Activated CD4-positive, alpha-beta T cell treated with anti-CD3 and anti-CD28 coated beads, Interleukin-2, amount 50 U/mL, for 1 hour (primary cell): Measurements from ENCODE around the gene SGSM1.

Source experiments
- DNase-seq: peaks from one replicate; pipeline ENCODE4 v3.0.0-alpha.2; 2020

The SGSM1 gene

DNA sequence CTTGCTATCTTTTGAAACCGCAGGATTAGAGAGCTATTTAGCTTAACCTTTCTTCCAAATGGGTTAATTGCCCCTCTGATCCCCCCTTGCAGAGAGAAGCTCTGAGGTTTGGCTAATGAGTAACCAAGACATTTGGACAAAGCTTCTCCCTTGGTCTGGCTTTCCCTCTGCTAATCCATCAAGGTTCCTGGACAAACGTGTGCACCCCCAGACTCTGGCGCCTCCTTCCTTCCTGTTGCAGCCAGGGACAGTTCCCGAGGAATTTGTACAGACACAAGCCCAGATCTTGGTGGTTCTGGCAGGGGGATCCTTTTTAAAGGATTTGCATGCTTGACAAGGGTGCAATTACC is 148.1 kb downstream of the SGSM1 start:
- DNase-seq: no peak

DNA sequence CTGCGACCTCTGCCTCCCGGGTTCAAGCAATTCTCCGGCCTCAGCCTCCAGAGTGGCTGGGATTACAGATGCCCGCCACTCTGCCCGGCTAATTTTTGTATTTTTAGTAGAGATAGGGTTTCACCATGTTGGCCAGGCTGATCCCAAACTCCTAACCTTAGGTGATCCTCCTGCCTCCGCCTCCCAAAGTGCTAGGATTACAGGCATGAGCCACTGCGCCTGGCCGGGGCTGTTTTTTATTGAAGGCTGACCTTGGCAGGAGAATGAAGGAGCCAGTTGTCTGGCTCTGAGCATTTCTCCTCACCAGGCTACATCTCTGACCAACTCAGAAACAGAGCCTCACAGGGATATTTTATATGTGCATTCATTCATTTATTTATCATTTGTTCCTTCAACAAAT is 148.8 kb downstream of the SGSM1 start:
- DNase-seq: no peak

DNA sequence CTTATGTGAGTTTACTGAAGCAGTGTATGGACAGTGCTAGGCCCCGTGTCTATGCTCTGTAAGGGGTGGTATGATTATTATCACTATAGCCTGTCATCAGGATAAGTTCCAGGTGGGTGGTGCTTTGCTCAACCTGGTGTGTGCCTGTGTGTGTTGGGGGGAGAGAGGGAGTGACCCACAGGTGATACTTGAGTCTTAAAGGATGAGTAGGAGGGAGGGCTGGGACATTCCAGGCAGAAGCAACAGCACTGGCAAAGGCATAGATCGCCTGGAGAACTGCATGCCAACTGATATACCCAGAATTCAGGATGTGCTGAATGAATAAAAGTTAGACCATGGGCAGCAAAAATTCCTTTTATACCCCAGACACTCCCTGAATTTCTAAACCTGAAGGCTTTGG is 151.0 kb downstream of the SGSM1 start:
- DNase-seq: no peak

DNA sequence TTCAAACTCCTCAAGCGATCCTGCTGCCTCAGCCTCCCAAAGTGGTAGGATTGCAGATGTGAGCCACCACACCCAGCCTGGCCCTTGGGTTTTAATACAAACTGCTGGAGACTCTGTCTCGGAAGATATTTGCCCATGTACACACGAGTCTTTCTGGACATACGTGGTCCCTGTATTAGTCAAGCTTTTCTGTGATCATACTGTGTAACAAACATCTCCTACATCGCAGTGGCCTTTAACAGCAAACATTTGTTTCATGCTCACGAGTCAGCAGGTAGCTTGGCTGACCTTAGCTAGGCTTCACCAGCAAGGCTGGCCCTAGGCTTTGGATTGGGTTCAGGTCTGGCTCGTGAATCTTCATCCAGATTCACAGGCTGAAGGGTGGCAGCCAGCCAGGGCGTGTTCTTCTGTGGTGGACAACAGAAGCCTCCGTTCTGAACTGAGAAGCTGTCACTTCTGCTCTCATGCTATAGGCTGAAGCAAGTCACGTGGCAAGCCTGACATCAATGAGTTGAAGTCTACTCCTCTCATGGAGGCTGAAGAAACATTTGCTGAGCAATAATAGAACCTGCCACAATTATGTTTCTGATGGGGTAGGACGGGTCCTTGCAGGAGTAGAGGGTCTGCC is 155.3 kb downstream of the SGSM1 start:
- no peak for DNase-seq

DNA sequence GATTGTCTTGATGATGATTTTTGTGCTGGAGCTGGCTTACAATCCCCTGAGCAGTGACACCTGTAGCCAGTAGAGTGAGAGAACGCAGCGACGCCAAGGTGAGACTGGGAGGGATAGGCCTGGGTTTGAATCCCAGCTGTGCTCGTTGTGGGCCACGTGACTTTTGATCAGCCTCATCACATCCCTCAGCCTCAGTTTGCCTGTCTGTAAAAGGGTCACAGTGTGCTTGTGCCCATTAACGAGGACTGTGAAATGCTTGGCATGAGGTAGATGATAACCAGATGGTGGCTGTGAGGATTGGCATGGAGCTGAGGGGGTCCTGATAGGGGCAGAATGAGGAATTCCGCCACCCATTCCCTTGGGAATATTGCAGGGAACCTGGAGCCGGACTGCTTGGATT is 156.1 kb downstream of the SGSM1 start:
- DNase-seq: no peak

DNA sequence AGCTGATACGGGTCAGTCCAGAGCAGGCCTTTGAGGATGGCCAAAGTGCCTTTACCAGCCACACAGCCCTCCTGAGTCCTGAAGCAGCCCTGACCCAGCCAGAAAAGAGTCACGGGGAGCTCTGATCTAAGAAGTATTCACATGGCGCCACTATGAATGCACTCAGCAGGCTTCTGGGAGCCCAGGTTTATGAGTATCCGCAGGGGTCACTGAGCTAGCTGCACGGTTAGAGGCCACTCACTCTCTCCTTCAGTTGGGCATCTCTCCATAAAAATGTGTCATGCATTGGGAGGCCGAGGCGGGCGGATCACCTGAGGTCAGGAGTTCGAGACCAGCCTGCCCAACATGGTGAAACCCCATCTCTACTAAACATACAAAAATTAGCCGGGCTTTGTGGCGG is 156.8 kb downstream of the SGSM1 start:
- no peak for DNase-seq

DNA sequence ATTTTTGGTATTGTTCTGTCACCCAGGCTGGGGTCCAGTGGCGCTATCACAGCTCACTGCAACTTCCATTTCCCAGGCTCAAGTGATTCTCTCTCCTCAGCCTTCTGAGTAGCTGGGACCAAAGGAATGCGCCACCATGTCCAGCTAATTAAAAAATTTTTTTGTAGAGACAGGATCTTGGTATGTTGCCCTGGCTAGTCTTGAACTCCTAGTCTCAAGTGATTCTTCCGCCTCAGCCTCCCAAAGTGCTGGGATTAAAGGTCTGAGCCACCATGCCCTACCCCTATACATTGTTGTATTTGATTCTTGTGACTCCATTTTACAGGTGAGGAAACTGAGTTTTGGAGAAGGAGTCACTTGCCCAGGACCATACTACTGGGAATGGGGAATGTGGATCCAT is 158.4 kb downstream of the SGSM1 start:
- no peak for DNase-seq

DNA sequence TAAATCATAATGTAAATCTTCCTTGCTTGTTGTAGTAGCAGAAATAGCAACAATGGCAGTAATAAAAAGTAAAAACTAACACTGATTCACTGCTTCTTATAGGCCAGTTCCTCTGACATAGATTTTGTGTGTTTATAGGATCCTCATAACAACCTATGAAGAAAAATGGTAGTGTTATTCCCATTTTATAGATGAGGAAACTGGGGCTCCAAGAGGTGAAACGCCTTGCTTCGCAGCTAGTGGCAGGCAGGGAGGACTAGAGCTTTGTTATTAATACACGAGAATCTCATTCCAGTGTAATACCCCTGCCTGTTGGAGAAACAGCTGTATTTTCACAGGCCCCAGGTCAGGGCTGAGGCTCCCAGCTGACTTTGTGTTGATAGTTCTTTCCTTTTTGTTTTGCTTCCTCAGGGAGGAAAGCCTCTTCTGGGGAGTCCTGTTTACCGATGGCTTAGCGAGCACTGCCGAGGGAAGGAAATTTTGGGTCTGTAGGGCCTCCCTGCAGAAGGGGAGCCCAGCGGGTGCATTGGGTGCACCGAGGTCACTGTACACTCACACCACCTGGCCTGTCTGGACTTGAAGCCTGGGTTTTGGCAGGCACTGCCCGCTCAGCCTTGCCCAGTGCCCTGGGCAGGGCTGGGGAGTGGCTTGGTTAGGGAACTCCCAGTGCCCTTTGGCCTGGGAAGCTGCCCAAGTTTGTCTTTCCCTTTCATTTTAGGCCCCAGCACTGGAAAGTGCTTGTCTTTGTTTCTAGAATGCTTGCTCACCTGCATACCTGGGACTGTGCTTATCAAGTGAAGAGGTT is 160.0 kb downstream of the SGSM1 start:
- DNase-seq: no peak

DNA sequence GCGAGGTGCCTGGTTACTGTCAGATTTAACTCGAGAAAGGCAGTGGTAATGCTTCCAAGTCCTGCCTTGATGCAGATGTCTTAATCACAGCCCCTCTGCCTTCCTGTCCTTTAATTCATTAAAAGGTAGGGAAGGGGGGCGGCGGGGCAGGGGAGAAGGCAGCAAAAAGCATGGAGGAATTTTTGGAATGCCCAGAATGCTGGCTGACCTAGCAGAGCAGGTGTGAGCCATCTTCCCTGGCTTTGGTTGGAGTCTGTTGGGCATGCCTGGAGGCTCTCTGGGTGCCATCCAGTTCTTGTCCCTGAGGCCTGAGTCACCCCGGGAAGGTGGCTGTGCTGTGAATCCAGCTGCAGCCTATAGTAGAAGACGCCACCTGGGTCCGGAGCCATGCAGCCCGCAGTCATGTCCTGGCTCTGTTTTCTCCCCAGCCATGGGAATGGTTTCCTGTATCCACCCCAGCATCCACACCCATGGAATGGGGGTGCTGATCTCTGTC is 162.1 kb downstream of the SGSM1 start:
- DNase-seq: no peak

DNA sequence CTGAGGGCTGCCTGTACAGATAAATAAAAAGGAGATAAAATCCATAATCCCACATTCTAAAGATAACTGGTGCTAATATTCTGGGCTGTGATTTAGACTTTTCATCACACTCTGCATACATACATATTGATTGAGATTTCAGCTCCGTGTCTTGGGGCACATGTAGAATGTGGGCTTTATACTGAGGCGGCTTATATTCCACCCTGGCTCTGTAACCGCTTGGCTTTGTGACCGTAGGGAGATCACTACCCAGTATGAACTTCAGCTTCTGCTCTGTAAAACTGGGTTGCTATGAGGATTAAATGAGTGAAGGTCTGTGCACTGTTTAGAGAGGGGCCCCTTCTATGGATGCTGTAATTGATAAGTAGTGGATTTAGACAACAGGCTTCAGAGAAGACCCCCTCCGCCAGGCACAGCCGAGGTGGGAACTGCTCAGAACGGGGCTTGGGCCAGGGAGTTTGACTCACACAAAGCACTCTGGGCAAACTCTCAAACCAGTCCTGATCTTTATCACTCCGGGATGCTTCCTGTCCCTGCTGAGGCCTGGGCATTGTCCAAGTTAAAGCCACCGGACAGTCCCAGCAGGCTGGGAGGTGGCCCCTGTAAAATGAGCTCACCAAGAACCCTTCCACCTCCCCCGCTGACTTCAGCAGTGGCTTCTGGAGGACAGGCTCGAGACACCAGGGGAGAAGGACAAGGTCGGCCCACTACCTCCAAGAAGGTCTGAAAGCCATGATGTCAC is 163.7 kb downstream of the SGSM1 start:
- DNase-seq: no peak

DNA sequence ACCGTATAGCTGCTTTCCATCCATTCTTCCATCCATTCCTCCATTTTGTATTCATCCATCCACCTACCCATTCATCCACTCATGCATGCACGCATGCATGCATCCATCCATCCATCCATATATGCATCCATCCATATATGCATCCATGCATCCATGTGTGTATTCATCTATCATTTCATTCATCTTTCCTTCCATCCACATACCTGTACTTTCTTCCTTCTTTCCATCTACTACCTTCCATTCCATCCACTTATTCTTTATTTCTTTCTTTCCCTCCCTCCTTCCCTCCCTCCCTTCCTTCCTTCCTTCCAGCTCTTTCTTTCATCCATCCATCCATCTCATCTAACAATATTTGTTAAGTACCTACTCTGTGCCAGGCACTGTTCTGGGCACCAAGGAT is 166.4 kb downstream of the SGSM1 start:
- DNase-seq: no peak

DNA sequence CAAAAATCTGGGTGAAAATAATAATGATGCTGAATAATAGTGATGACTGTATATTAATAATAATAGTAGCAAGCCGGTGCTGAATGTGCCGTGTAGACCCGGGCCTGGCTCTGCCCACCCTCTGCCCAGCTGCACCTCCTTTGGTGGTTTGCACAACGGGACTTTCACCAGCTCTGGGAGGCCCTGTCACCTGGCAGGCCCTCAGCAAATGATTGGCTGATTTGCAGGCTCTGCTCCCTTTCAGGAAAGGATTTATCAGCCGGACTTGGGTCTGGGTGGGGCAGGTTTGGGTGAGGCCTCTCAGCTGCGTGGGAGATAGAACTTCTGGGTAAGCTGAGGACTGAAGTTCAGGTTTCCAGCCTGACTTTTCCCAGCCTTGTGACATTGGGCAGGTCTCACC is 167.9 kb downstream of the SGSM1 start:
- DNase-seq: no peak

DNA sequence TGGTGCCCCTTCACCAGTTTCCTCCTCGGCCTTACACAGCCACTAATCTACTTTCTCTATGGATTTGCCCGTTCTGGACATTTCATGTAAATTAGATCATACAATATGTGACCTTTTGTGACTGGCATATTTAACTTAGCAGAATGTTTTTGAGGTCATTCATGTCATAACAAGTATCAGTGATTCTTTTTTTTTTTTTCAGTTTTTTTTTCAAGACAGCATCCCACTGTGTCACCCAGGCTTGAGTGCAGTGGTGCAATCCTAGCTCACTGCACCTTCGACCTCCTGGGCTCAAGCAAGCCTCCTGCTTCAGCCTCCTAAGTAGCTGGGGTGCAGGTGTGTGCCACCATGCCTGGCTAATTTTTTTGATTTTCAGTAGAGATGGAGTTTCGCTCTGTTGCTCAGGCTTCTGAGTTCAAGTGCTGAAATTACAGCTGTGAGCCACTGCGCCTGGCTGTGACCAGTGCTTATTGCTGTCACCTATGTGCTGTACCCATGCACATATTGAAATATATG is 169.2 kb downstream of the SGSM1 start:
- no peak for DNase-seq

DNA sequence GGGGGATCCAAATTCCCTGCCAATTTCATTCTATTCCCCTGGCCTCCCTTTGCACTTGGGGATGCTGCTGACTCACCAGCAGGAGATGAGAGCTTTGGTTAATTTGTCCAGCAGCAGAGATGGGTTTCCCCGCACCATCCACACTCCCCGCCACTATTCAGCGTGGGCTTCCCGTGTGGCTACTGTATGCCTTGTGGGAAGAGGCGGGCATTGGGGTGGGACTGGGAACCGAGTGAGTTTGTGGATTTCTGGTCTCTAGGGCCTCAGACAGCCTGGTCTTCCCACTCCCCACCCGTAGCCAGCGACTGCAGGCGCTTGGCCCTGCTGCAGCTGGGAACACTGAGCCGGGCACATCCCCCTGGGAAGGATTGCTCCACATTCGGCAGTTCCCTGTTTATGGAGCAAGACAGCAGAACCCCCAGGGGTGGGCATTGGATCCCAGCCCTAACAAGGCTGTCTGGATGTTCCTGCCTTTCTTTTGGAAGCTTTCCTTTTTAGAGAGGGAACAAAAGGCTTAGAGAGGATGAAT is 169.9 kb downstream of the SGSM1 start:
- DNase-seq: no peak

DNA sequence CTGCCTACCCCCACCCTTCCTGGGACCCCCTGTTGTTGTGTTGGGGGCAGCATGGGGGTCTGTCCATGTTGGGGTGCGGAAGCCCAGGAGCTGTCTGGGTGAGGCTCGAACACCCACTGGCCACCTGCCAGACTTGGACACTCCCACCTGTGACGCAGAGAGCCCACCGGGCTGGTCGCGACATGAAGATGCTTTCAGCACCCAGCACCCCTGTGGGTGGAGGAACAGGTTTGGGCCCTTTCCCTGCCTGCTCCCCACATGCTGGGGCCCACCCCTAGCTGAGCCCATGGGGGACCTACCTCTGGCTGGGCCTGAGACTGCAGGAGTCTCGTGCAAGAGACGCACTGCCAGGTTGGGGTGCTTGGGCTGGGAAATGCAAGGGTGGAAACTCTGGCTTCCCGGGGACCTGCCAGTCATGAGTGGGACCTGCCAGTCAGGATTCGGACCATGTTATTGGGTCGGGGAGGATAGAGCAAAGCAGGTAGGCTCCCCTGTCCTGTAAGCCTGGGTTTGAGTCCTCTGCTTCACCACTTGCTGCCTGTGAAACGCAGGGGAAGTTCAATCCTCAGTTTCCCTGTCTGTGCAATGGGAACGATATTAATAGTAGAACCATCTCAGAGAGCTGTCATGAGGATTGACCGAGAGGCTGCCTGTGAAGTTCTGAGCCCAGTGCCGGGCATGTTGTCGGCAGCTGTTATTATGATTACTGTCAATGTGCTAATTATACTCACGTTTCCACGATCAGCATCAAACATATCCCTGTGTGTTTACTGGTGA is 170.6 kb downstream of the SGSM1 start:
- DNase-seq: no peak
